SK-N-DZ (cell line): ENCODE data around the gene ADPRHL1. TPM values are rescaled to one million over a fixed set of nuclear protein-coding genes. Genes with fewer than 3 reads are reported as not detected.
A peak's percentile ranks its signal among the peaks of the same experiment; 100 is the strongest.

Source experiments
- DNase-seq: peaks from one replicate; pipeline ENCODE4 v3.0.0-alpha.2; 2015; ENCODE audit warnings: low spot score
- polyA plus RNA-seq, 2 experiments: library from polyadenylated mRNA; depleted of rRNA; stranded (reverse); fragments of >200 nt; gene quantifications; 2 replicates each; pipeline ENCODE4 v1.2.3, GENCODE V29; 2014

The ADPRHL1 gene
- polyA plus RNA-seq (2014; cell fraction: cytosol; rRNA removed): 1.8 and 1.9 TPM in 2 replicates
- 1.0 and 1.6 TPM in 2 replicates for polyA plus RNA-seq (2014; cell fraction: nucleus; rRNA removed)

GRCh38 chr13:113452942-113453901, at the start of gene ADPRHL1:
Gene ADPRHL1 (minus strand): TSS chr13:113453488. CDS start chr13:113453437, 51 bp downstream.
- DNase-seq: peak; percentile 77

DNA sequence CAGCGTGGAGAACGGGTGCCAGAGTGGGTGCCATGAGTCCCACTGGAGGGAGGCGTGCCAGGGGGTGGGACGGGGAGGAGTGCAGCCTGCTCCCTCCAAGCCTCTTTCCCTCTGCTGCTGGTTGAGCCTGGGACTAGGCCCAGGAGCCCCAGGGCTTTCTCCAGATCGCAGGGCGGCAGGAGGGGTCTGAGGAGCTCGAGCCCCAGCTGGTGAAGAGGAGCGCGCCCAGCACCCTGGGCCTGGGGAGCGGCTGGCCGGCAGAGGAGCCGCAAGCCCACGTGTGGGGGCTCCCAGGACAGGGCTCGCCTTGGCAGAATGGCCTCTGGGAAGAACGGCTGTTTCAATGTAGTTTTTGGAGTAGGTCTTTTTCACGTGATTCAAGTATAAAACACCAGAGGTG, 49.4 kb upstream of the ADPRHL1 start:
- DNase-seq: no peak

DNA sequence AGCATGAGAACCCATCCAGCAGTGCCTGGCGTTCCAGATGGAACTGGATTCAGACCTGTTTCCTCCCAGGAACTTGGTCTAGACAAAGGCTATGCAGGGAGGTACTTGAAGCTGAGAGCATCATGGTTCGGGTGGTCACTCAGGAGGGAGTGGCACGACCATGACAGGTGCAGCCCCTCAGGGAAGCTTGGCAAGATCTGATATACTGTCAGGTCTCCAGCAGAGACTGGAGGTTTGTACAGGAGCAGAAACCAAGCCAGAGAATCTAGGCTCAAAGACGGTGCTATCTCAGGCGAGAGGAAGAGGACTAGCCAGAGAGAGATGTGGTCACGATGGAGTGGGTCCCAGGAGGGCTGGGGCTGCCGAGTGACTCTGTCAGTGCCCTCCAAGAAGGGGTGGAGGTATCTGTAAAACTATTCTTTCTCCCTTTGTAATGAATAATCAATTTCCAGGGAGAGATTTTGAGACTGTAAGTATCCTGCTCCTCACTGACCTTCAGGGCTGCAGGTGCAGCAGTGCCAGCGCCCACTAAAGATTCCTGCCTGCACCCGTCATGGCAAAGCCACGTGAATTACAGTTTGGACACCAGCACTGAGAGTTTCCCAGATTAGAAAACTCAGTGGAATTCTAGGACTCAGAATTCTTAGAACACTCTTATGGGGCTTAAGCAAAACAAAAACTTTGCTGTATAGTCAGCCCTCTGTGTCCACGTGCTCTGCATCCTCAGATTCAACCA, 47.4 kb upstream of the ADPRHL1 start:
- DNase-seq: no peak

- no peak for DNase-seq
These were observed 46.6 kb upstream of the ADPRHL1 start for GRCh38 chr13:113499936-113500335.

- DNase-seq: no peak
These were observed 45.6 kb upstream of the ADPRHL1 start for GRCh38 chr13:113498905-113499304.

GRCh38 chr13:113497217-113497616, 43.9 kb upstream of the ADPRHL1 start:
- DNase-seq: no peak

- DNase-seq: no peak
These were observed 42.4 kb upstream of the ADPRHL1 start for GRCh38 chr13:113495494-113496210.

DNA sequence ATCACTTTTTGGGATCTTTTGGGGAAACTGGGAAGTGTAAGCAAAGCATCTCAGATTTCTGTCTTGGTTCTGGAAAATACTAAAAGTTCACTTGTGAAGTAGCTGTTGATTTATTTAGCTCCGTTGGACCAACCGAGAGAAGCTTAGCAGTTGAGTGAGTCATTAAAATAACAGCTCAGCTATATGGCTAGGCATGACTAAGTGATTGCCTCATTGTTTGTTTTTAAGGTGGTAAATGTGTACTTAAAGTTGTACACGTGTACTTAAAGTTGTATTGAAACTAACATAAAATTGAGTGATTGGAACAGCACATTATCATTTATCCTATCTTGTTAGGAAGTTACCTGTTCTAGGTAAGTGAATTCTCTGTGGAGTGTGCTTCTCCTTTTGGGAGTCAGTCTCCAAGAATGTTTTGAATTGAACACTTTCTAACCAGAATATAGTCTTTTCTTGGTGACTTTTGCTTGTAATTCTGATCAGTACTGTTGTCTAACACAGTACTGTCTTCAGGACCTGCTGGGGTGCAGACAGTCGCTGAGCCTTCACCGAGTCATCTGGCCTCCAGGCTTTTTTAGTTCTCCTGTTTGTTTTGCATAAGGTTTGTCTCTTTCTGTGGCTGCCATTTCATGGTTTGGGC, 40.1 kb upstream of the ADPRHL1 start:
- no peak for DNase-seq

DNA sequence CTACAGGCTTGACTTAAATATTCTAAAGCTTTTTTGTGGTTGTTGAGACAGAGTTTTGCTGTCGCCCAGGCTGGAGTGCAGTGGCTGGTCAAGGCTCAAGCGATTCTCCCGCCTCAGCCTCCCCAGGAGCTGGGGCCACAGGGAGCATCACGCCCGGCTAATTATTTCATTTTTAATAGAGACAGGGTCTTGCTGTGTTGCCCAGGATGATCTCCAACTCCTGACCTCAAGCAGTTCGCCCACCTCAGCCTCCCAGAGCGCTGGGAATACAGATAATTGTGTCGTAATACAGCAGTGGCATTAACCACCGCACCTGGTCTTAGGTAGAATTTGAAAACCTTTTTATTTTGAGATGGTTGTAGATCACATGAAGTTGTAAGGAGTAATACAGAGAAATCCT, 38.7 kb upstream of the ADPRHL1 start:
- no peak for DNase-seq

- DNase-seq: peak; percentile 34
These were observed 38.2 kb upstream of the ADPRHL1 start for GRCh38 chr13:113491418-113491883.

- DNase-seq: peak; percentile 93
These were observed 37.5 kb upstream of the ADPRHL1 start, which contains the start of gene DCUN1D2 for GRCh38 chr13:113490496-113491417. Gene DCUN1D2 (minus strand): TSS chr13:113490711. CDS start chr13:113490669, 42 bp downstream.

GRCh38 chr13:113489549-113490495, 36.5 kb upstream of the ADPRHL1 start:
- DNase-seq: peak; percentile 61

- no peak for DNase-seq
These were observed 35.9 kb upstream of the ADPRHL1 start for GRCh38 chr13:113489171-113489548.

- DNase-seq: no peak
These were observed 35.0 kb upstream of the ADPRHL1 start for GRCh38 chr13:113488283-113488682.

DNA sequence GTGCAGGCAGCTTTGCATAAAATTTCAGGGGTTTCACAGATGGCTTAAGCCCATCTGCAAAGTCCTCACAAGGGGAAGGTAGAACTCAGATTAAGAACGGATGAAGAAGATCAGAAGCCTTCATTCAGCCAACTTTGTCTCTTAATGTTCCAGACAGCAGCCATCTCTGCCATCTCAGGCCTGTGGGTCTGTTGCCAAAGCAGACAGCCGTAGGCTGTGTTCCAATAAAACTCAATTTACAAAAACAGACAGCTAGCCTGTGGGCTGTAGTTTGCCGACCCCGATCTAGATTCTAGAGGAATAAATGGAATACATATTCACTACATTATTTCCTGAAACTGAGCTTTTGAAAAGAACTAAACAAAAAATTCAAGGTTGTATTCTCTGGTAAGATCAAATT, 33.4 kb upstream of the ADPRHL1 start:
- peak; percentile 26 for DNase-seq

DNA sequence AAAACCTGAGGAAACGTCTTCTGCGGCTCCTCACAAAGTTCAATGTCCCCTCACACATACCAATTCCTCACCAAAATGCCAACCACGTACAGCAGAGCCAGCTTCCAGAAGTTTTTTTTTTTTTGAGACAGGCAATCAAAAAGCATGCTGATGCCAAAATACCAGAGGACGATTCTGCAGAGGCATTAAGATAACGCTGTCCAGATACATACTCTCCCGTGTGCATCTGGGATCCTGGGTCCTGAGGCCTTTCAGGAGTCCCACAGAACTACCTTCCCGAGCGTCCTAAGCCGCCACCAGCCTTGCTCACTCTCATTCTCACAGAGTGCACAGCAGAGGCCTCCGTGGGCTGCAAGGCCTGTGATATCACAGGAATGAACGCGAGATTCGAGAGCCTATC, 32.3 kb upstream of the ADPRHL1 start:
- peak; percentile 21 for DNase-seq

GRCh38 chr13:113483504-113484293, 30.4 kb upstream of the ADPRHL1 start:
- DNase-seq: no peak

DNA sequence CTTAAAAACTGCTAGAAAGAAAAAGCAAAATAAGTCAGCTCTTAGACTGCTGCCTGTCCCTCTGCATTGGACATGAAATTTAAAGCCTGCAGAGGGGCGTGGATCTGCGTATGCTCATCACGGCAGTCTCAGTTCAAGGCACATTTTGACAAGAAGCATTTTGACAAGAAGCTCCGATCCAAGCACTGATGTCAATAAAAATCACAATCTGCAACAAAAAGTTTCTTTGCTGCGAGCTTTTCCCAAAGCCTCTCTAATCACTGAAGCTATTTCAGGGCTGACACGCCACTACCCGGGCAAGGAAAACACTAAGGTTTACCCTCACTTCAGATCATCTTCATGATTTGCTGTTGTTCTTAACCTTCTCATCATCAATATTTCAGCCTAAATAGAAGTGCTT, 29.8 kb upstream of the ADPRHL1 start:
- DNase-seq: no peak
